Endothelial cell of umbilical vein (primary cell): ENCODE data around the gene CFAP210. TPM values are rescaled to one million over a fixed set of nuclear protein-coding genes. Genes with fewer than 3 reads are reported as not detected.

ENCODE experiments used
- BruUV-seq: library from RNA; stranded (reverse); fragments of 400-500 nt; replicated peaks from 2 replicates; lab custom pipeline; 2021; lab: Mats Ljungman, UMichigan
- CTCF ChIA-PET: fragments of 300-600, 350-600 bp; sonication (Branson Sonifier 250); formaldehyde crosslinking; loops from one replicate; lab custom pipeline; 2021; ENCODE audit warnings: antibody characterized with exemption, inconsistent platforms; lab: Charles Lee
- POLR2A ChIA-PET: fragments of 300-600, 350-600 bp; sonication (Branson Sonifier 250); formaldehyde crosslinking; loops from one replicate; lab custom pipeline; 2021; ENCODE audit warnings: antibody characterized with exemption, inconsistent platforms; lab: Charles Lee
- DNase-seq: peaks from one replicate; pipeline ENCODE4 v3.0.0-alpha.2; 2011; ENCODE audit warnings: low read depth, low spot score
- FAIRE-seq: peaks from 2 replicates; lab custom pipeline; 2011; peaks lifted over from hg19 to GRCh38; lab: Jason Lieb, UNC
- H2AFZ ChIP-seq: 2 replicates; pipeline ENCODE4 v1.6.0; 2012; ENCODE audit warnings: low read depth, low read length, control low read depth, inconsistent platforms
- H3K27ac ChIP-seq: 2 replicates; pipeline ENCODE4 v1.5.1; 2011; ENCODE audit warnings: low read depth, mild to moderate bottlenecking, control low read depth, low read length, moderate library complexity; ENCODE audit not compliant: insufficient read depth
- H3K27me3 ChIP-seq, 2 experiments: 2 replicates each; pipeline versions ENCODE4 v1.6.0 to v1.6.1; 2011; ENCODE audit warnings: low read length in 2 of 2, mixed read lengths in 1 of 2; ENCODE audit not compliant: control insufficient read depth in 2 of 2, insufficient read depth in 2 of 2
- H3K36me3 ChIP-seq, 2 experiments: 2 replicates in 1 of 2; 3 replicates in 1 of 2; pipeline ENCODE4 v1.5.1; 2011; ENCODE audit warnings: low read length in 2 of 2, mild to moderate bottlenecking in 1 of 2, moderate library complexity in 1 of 2; ENCODE audit not compliant: control insufficient read depth in 2 of 2, insufficient read depth in 2 of 2; ENCODE audit errors: extremely low read depth in 1 of 2
- H3K4me1 ChIP-seq: 3 replicates; pipeline ENCODE4 v1.5.1; 2011; ENCODE audit warnings: mild to moderate bottlenecking, low read length; ENCODE audit not compliant: control insufficient read depth, insufficient read depth; ENCODE audit errors: extremely low read depth
- H3K4me2 ChIP-seq: 2 replicates; pipeline ENCODE4 v1.6.1; 2011; ENCODE audit warnings: low read length, control low read depth, mixed read lengths; ENCODE audit not compliant: insufficient read depth
- H3K4me3 ChIP-seq, 3 experiments: fragments of 200-600 bp in 1 of 3; sonication (generic), shearing (Covaris generic) in 1 of 3; replicated peaks in 1 of 3; 2 replicates each; pipeline ENCODE4 v1.5.1; 2011 to 2016; ENCODE audit warnings: control low read depth in 3 of 3, low read length in 3 of 3, mild to moderate bottlenecking in 2 of 3, inconsistent platforms in 1 of 3, low read depth in 1 of 3, moderate library complexity in 1 of 3; ENCODE audit not compliant: insufficient read depth in 1 of 3
- H3K79me2 ChIP-seq: 2 replicates; pipeline ENCODE4 v1.6.0; 2012; ENCODE audit warnings: low read length, inconsistent platforms; ENCODE audit not compliant: control insufficient read depth, insufficient read depth
- H3K9ac ChIP-seq: replicated peaks from 2 replicates; pipeline ENCODE3; 2011; ENCODE audit warnings: low read length, control low read depth; ENCODE audit not compliant: insufficient read depth; ENCODE audit errors: extremely low read depth
- H3K9me1 ChIP-seq: replicated peaks from 3 replicates; pipeline ENCODE4 v1.6.0; 2011; ENCODE audit warnings: mild to moderate bottlenecking, low read length; ENCODE audit not compliant: control insufficient read depth, insufficient read depth; ENCODE audit errors: extremely low read depth
- H3K9me3 ChIP-seq: replicated peaks from 2 replicates; pipeline ENCODE4 v1.5.1; 2012; ENCODE audit warnings: low read length, inconsistent platforms; ENCODE audit not compliant: control insufficient read depth, insufficient read depth
- H4K20me1 ChIP-seq: replicated peaks from 2 replicates; pipeline ENCODE3; 2011; ENCODE audit warnings: mild to moderate bottlenecking, low read length; ENCODE audit not compliant: control insufficient read depth, insufficient read depth; ENCODE audit errors: extremely low read depth
- EZH2 ChIP-seq: IDR thresholded peaks from 2 replicates; pipeline ENCODE4 v1.6.1; 2012; ENCODE audit warnings: borderline replicate concordance, low read depth, mild to moderate bottlenecking, moderate library complexity, low read length, inconsistent platforms; ENCODE audit not compliant: severe bottlenecking
- FOS ChIP-seq: IDR thresholded peaks from 2 replicates; pipeline ENCODE4 v1.6.1; 2011; ENCODE audit warnings: mild to moderate bottlenecking, low read length, moderate library complexity, borderline replicate concordance; ENCODE audit not compliant: insufficient read depth
- GATA2 ChIP-seq: IDR thresholded peaks from 2 replicates; pipeline ENCODE4 v1.7.0; 2011; ENCODE audit warnings: low read depth, mild to moderate bottlenecking, moderate library complexity, mixed read lengths, low read length; ENCODE audit not compliant: insufficient read length, insufficient read depth
- JUN ChIP-seq: IDR thresholded peaks from 2 replicates; pipeline ENCODE4 v1.6.1; 2011; ENCODE audit warnings: borderline replicate concordance, low read depth; ENCODE audit not compliant: insufficient read length, insufficient read depth
- MYC ChIP-seq: IDR thresholded peaks from one replicate; pipeline ENCODE4 v1.6.1; 2011; ENCODE audit warnings: mild to moderate bottlenecking, low read depth, low read length
- POLR2A ChIP-seq: IDR thresholded peaks from 2 replicates; pipeline ENCODE4 v1.6.1; 2012; ENCODE audit warnings: low read depth, mild to moderate bottlenecking, control low read depth, low read length
- POLR2AphosphoS5 ChIP-seq: IDR thresholded peaks from 2 replicates; pipeline ENCODE4 v1.6.1; 2012; ENCODE audit warnings: low read depth, mild to moderate bottlenecking, control low read depth, low read length, moderate library complexity; ENCODE audit not compliant: insufficient read depth
- dilution Hi-C: fragments of 300-500 bp; cut with MboI; formaldehyde crosslinking; loops from one replicate; pipeline ENCODE4 v1.15.0; 2019; ENCODE audit warnings: low sequenced_read_pairs; ENCODE audit not compliant: extremely low pct_ligation_motif_present
- intact Hi-C: fragments of 100-400 bp; cut with micrococcal nuclease; formaldehyde crosslinking; loops from one replicate; pipeline ENCODE4 v1.10.0; 2022
- polyA plus RNA-seq, 4 experiments: library from polyadenylated mRNA; depleted of rRNA in 3 of 4; stranded (reverse) in 3 of 4; unstranded in 1 of 4; fragments of >200 nt; gene quantifications; 2 replicates each; pipeline versions ENCODE4 v1.2.1 to v1.2.3, GENCODE V29; 2011 to 2012; ENCODE audit warnings: missing spikeins in 1 of 4
- total RNA-seq: library from RNA; stranded (reverse); gene quantifications from 2 replicates; pipeline ENCODE4 v1.2.3, GENCODE V29; 2021
- TF ChIP-seq, protein P1 (sequence below), 2 donors: IDR thresholded peaks; 1 replicate in 1 of 2; 2 replicates in 1 of 2; pipeline ENCODE4 v1.5.1; 2011; ENCODE audit warnings: low read length in 2 of 2, mild to moderate bottlenecking in 2 of 2, moderate library complexity in 2 of 2, control low read depth in 1 of 2, inconsistent platforms in 1 of 2, low read depth in 1 of 2; ENCODE audit not compliant: insufficient read depth in 1 of 2; ENCODE audit errors: extremely low read depth in 1 of 2
- TF ChIP-seq, protein P2 (sequence below): IDR thresholded peaks from 2 replicates; pipeline ENCODE4 v1.6.1; 2011; ENCODE audit not compliant: insufficient read depth, insufficient read length

CFAP210 gene
- total and polyA plus RNA-seq, 2 donors (not counting 3 experiments of a cell fraction or from before 2014, with no cell fraction given): not detected

DNA sequence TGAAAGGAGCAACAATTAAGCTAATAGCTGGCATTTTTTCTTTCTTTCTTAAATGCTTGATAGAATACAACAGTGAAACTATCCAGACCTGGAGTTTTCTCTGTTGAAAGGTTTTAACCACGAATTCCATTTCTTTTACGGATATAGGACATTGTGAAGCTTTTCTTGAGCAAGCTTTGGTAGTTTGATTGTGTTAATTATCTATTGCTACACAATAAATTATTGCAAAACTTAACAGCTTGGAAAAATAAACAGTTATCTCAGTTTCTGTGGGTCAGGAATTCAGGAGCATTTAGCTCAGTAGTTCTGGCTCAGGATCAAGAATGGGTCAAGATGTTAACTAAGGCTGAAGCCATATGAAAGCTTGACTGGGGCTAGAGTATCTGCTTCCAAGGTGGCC, 11.7 kb upstream of the CFAP210 start:
- no peaks in the 10 kb centered on the region for H3K9me3 ChIP-seq
- no peak for TF ChIP-seq POLR2AphosphoS5
- TF ChIP-seq, protein P1, sequence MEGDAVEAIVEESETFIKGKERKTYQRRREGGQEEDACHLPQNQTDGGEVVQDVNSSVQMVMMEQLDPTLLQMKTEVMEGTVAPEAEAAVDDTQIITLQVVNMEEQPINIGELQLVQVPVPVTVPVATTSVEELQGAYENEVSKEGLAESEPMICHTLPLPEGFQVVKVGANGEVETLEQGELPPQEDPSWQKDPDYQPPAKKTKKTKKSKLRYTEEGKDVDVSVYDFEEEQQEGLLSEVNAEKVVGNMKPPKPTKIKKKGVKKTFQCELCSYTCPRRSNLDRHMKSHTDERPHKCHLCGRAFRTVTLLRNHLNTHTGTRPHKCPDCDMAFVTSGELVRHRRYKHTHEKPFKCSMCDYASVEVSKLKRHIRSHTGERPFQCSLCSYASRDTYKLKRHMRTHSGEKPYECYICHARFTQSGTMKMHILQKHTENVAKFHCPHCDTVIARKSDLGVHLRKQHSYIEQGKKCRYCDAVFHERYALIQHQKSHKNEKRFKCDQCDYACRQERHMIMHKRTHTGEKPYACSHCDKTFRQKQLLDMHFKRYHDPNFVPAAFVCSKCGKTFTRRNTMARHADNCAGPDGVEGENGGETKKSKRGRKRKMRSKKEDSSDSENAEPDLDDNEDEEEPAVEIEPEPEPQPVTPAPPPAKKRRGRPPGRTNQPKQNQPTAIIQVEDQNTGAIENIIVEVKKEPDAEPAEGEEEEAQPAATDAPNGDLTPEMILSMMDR (IDR thresholded peaks at IDR 0.05; ENCODE audit: extremely low read depth in 1 of 2, insufficient read depth in 1 of 2, low read depth in 1 of 2, low read length in 2 of 2): no peak
- TF ChIP-seq EZH2: no peak
- no peak for TF ChIP-seq JUN
- TF ChIP-seq MYC: no peak
- TF ChIP-seq, protein P2, sequence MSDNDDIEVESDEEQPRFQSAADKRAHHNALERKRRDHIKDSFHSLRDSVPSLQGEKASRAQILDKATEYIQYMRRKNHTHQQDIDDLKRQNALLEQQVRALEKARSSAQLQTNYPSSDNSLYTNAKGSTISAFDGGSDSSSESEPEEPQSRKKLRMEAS: no peak
- TF ChIP-seq GATA2: no peak
- TF ChIP-seq FOS: no peak
- no peak for TF ChIP-seq POLR2A
- FAIRE-seq (no peak), DNase-seq (peak; percentile 19)
- H4K20me1 ChIP-seq: no peaks in the 10 kb centered on the region
- no peaks in the 10 kb centered on the region for H3K79me2 ChIP-seq
- POLR2A ChIA-PET: no interaction called here
- H3K27me3 ChIP-seq: no peaks in the 10 kb centered on the region
- BruUV-seq: no TSS peak
- H3K4me1 ChIP-seq: peaks cover 3% of the 10 kb centered on the region
- CTCF ChIA-PET: no interaction called here
- H2AFZ ChIP-seq: no peak overlapping the region
- H3K4me2 ChIP-seq: no peak overlapping the region
- no peaks in the 10 kb centered on the region for H3K36me3 ChIP-seq
- no peak overlapping the region for H3K9ac ChIP-seq
- no peaks in the 10 kb centered on the region for H3K9me1 ChIP-seq
- no peak overlapping the region for H3K4me3 ChIP-seq
- no peak overlapping the region for H3K27ac ChIP-seq
- intact Hi-C loops (no loop called here), dilution Hi-C loops (no loop called here)
